Caco-2 (cell line): ENCODE data around the gene NPB. TPM values are rescaled to one million over a fixed set of nuclear protein-coding genes. Genes with fewer than 3 reads are reported as not detected.

Experiments used
- BruUV-seq: library from RNA; stranded (reverse); fragments of 400-500 nt; replicated peaks from 2 replicates; lab custom pipeline; 2021; lab: Mats Ljungman, UMichigan
- CTCF ChIA-PET: fragments of 300-600 bp; sonication (Branson Sonifier 250); formaldehyde crosslinking; loops from one replicate; lab custom pipeline; 2022; ENCODE audit warnings: antibody characterized with exemption; lab: Charles Lee
- POLR2A ChIA-PET: fragments of 300-600 bp; sonication (Branson Sonifier 250); formaldehyde crosslinking; loops from one replicate; lab custom pipeline; 2022; ENCODE audit warnings: antibody characterized with exemption; lab: Charles Lee
- DNase-seq, 2 experiments: peaks; one replicate each; pipeline versions ENCODE4 v3.0.0 to v3.0.0-alpha.2; 2020 to 2022
- H3K27me3 ChIP-seq: replicated peaks from 2 replicates; pipeline ENCODE4 v1.6.0; 2011; ENCODE audit warnings: low read length; ENCODE audit not compliant: control insufficient read depth, insufficient read depth
- H3K36me3 ChIP-seq: 2 replicates; pipeline ENCODE4 v1.5.1; 2011; ENCODE audit warnings: low read length; ENCODE audit not compliant: control insufficient read depth, insufficient read depth
- H3K4me1 ChIP-seq: fragments of 250-450 bp; sonication (Bioruptor Pico); 2 replicates; pipeline ENCODE4 v1.5.1; 2020; ENCODE audit warnings: mild to moderate bottlenecking
- H3K4me3 ChIP-seq: 2 replicates; pipeline ENCODE4 v1.5.1; 2011; ENCODE audit warnings: low read depth, mild to moderate bottlenecking, control low read depth, low read length
- H3K9me3 ChIP-seq: fragments of 250-450 bp; sonication (Bioruptor Pico); 2 replicates; pipeline ENCODE4 v1.5.1; 2020; ENCODE audit warnings: mild to moderate bottlenecking, moderate library complexity
- H3K27ac Mint-ChIP-seq: one replicate; pipeline ENCODE4 v1.8.0; 2022; ENCODE audit warnings: mixed read lengths; ENCODE audit not compliant: unreplicated experiment
- H3K27me3 Mint-ChIP-seq: one replicate; pipeline ENCODE4 v1.8.0; 2022; ENCODE audit warnings: mixed read lengths; ENCODE audit not compliant: insufficient read depth, unreplicated experiment
- H3K36me3 Mint-ChIP-seq: one replicate; pipeline ENCODE4 v1.8.0; 2022; ENCODE audit warnings: mild to moderate bottlenecking, mixed read lengths; ENCODE audit not compliant: insufficient read depth, unreplicated experiment
- H3K4me1 Mint-ChIP-seq: one replicate; pipeline ENCODE4 v1.8.0; 2022; ENCODE audit warnings: low read depth, mixed read lengths; ENCODE audit not compliant: unreplicated experiment
- H3K4me3 Mint-ChIP-seq: one replicate; pipeline ENCODE4 v1.8.0; 2022; ENCODE audit warnings: mild to moderate bottlenecking, moderate library complexity, mixed read lengths; ENCODE audit not compliant: unreplicated experiment
- H3K9me3 Mint-ChIP-seq: one replicate; pipeline ENCODE4 v1.8.0; 2022; ENCODE audit warnings: mixed read lengths; ENCODE audit not compliant: unreplicated experiment
- CTCF ChIP-seq, 2 experiments: fragments of 200-600 bp in 1 of 2; IDR thresholded peaks; 1 replicate in 1 of 2; 2 replicates in 1 of 2; pipeline versions ENCODE4 v1.5.1 to v1.8.0; 2011 to 2022; ENCODE audit warnings: antibody characterized with exemption in 1 of 2, control low read depth in 1 of 2, inconsistent platforms in 1 of 2, low read depth in 1 of 2, low read length in 1 of 2, mild to moderate bottlenecking in 1 of 2, moderate library complexity in 1 of 2; ENCODE audit not compliant: insufficient read depth in 1 of 2, severe bottlenecking in 1 of 2, unreplicated experiment in 1 of 2
- intact Hi-C: fragments of 100-400 bp; cut with micrococcal nuclease; formaldehyde crosslinking; loops from one replicate; pipeline ENCODE4 v1.10.0; 2022; ENCODE audit not compliant: unreplicated experiment
- total RNA-seq: library from RNA; stranded (reverse); gene quantifications from 2 replicates; pipeline ENCODE4 v1.2.3, GENCODE V29; 2022

The NPB gene
- total RNA-seq, 1 experiment from 2014 or later: 0.68 TPM

- H3K27ac Mint-ChIP-seq: peak overlapping the region; percentile 85
- ChIA-PET POLR2A (interaction anchor here (0.7 to 1.1 kb wide), 2 partner anchors 14 to 256 kb away, joined by 3 read pairs; partner anchors contain the start of gene PCYT2), CTCF (interaction anchor here (1.5 to 1.6 kb wide), 2 partner anchors 95 to 98 kb away, joined by 4 to 10 read pairs; partner anchors contain the start of genes CENPX and LRRC45)
- TF ChIP-seq CTCF (IDR thresholded peaks at IDR 0.05; ENCODE audit: insufficient read depth in 1 of 2, low read depth in 1 of 2, low read length in 1 of 2, severe bottlenecking in 1 of 2, unreplicated experiment in 1 of 2): no peak
- no peaks in the 10 kb centered on the region for H3K27me3 ChIP-seq
- no peaks in the 10 kb centered on the region for H3K27me3 Mint-ChIP-seq
- peaks cover 3% of the 10 kb centered on the region for H3K36me3 ChIP-seq
- no peak overlapping the region for H3K4me3 Mint-ChIP-seq
- H3K4me1 Mint-ChIP-seq: peaks cover 17% of the 10 kb centered on the region
- BruUV-seq: no TSS peak
- peaks cover 14% of the 10 kb centered on the region for H3K4me1 ChIP-seq
- no peak for DNase-seq
- no peak overlapping the region for H3K4me3 ChIP-seq
- peaks cover 39% of the 10 kb centered on the region for H3K36me3 Mint-ChIP-seq
- no peaks in the 10 kb centered on the region for H3K9me3 ChIP-seq
- intact Hi-C loops: loop anchor here (5.0 kb wide), 2 partner anchors 97 to 597 kb away; partner anchors contain the start of genes CENPX and LRRC45
- no peaks in the 10 kb centered on the region for H3K9me3 Mint-ChIP-seq
Measured at GRCh38 chr17:81924557-81925532, 22.8 kb downstream of the NPB start.

- intact Hi-C loops: loop anchor here (1.0 to 5.0 kb wide), 4 partner anchors 8 to 596 kb away; partner anchors contain the start of genes CENPX, LRRC45, PCYT2 and SIRT7
- Histone ChIP-seq H3K4me1 (peaks cover 14% of the 10 kb centered on the region), H3K9me3 (no peaks in the 10 kb centered on the region), H3K27me3 (no peaks in the 10 kb centered on the region), H3K36me3 (peaks cover 2% of the 10 kb centered on the region), H3K4me3 (peak overlapping the region; percentile 89)
- peak overlapping the region; percentile 77 for H3K4me3 Mint-ChIP-seq
- H3K36me3 Mint-ChIP-seq: peaks cover 30% of the 10 kb centered on the region
- H3K9me3 Mint-ChIP-seq: no peaks in the 10 kb centered on the region
- no peak for DNase-seq
- H3K4me1 Mint-ChIP-seq: peaks cover 17% of the 10 kb centered on the region
- H3K27ac Mint-ChIP-seq: peak overlapping the region; percentile 85
- TSS peak; percentile 37 for BruUV-seq
- no peak for TF ChIP-seq CTCF (IDR thresholded peaks at IDR 0.05; ENCODE audit: insufficient read depth in 1 of 2, low read depth in 1 of 2, low read length in 1 of 2, severe bottlenecking in 1 of 2, unreplicated experiment in 1 of 2)
- H3K27me3 Mint-ChIP-seq: no peaks in the 10 kb centered on the region
- CTCF ChIA-PET: interaction anchor here (0.8 to 2.1 kb wide), 3 partner anchors 34 to 112 kb away, joined by 3 to 10 read pairs (median 10); partner anchors contain the start of genes CENPX, DCXR and LRRC45
- POLR2A ChIA-PET: interaction anchor here (0.6 to 1.7 kb wide), 8 partner anchors 8 to 112 kb away, joined by 3 to 11 read pairs (median 6); partner anchors contain the start of genes CENPX, DCXR, LRRC45 and PCYT2
Measured at GRCh38 chr17:81925860-81926450, 23.9 kb downstream of the NPB start.
